ENCODE data around the gene SKI. TPM values are rescaled to one million over a fixed set of nuclear protein-coding genes. Genes with fewer than 3 reads are reported as not detected.

The SKI gene
- total and polyA plus RNA-seq, 9 of the 15 experiments (the other 6 are each of a cell fraction or from before 2014, with no cell fraction given), result 0.10 to 60.5 (median 4.6) TPM

DNA sequence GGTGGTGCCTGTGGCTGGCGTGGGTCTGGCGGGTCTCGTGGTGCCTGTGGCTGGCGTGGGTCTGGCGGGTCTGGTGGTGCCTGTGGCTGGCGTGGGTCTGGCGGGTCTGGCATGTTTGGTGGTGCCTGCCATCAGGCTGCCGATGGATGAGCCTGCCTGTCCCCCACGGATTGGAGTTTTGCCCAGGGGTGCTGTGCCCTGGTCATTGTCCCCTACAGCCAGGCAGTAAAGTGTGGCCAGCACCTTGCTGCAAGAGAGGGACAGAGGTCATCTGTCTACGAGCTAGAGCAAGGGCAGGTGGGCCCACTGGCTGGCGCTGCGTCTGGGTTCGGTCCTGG is 41.8 kb downstream of the SKI start:
- H3K27me3 ChIP-seq (ENCODE audit: control insufficient read depth in 2 of 2, insufficient read depth in 2 of 2, low read length in 2 of 2), result no peaks in the 10 kb centered on the region
- no peak overlapping the region for H3K27ac ChIP-seq (ENCODE audit: extremely low read depth, low read depth, low read length)
- peaks cover 17 to 71% of the 10 kb centered on the region in 2 experiments for H3K4me1 ChIP-seq (replicated peaks in 1 of 2; ENCODE audit: control insufficient read depth in 2 of 2, insufficient read depth in 2 of 2, low read length in 2 of 2)
- ChIA-PET POLR2A (no interaction called here), CTCF (ENCODE audit: low intra/inter-chr PET ratio) (no interaction called here)
- no peak overlapping the region for H3K4me3 ChIP-seq
- no peak for ATAC-seq
- no peaks in the 10 kb centered on the region for H3K9me3 ChIP-seq (replicated peaks; ENCODE audit: control insufficient read depth, insufficient read depth, low read depth, low read length)
- H3K36me3 ChIP-seq (ENCODE audit: control insufficient read depth, insufficient read depth, low read length), result no peaks in the 10 kb centered on the region
- 94% methylated on average over 10 of the region's 13 CpGs for WGBS (ENCODE audit: insufficient coverage, low coverage, missing lambda C conversion rate)
- no peak for DNase-seq (ENCODE audit: extremely low read depth in 1 of 4, low spot score in 3 of 4)
- H3K9ac ChIP-seq (ENCODE audit: insufficient read depth in 1 of 2, low read depth in 2 of 2, low read length in 2 of 2), result peak overlapping the region in 1 of 2 experiments; percentile 81; a peak in 1 of 4 replicates
- H3K9me1 ChIP-seq (ENCODE audit: control insufficient read depth, insufficient read depth, low read length), result peaks cover 23% of the 10 kb centered on the region
- TF ChIP-seq RNF2 (IDR thresholded peaks at IDR 0.05), result no peak
- no peak for TF ChIP-seq ATF7 (IDR thresholded peaks at IDR 0.05)
- no peak for TF ChIP-seq TCF7L2 (IDR thresholded peaks at IDR 0.05; ENCODE audit: low read depth, low read length)
- TF ChIP-seq, protein P1, sequence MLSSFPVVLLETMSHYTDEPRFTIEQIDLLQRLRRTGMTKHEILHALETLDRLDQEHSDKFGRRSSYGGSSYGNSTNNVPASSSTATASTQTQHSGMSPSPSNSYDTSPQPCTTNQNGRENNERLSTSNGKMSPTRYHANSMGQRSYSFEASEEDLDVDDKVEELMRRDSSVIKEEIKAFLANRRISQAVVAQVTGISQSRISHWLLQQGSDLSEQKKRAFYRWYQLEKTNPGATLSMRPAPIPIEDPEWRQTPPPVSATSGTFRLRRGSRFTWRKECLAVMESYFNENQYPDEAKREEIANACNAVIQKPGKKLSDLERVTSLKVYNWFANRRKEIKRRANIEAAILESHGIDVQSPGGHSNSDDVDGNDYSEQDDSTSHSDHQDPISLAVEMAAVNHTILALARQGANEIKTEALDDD (IDR thresholded peaks at IDR 0.05), result no peak
- TF ChIP-seq, protein P2, sequence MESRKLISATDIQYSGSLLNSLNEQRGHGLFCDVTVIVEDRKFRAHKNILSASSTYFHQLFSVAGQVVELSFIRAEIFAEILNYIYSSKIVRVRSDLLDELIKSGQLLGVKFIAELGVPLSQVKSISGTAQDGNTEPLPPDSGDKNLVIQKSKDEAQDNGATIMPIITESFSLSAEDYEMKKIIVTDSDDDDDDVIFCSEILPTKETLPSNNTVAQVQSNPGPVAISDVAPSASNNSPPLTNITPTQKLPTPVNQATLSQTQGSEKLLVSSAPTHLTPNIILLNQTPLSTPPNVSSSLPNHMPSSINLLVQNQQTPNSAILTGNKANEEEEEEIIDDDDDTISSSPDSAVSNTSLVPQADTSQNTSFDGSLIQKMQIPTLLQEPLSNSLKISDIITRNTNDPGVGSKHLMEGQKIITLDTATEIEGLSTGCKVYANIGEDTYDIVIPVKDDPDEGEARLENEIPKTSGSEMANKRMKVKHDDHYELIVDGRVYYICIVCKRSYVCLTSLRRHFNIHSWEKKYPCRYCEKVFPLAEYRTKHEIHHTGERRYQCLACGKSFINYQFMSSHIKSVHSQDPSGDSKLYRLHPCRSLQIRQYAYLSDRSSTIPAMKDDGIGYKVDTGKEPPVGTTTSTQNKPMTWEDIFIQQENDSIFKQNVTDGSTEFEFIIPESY (CRISPR knock-in tag; IDR thresholded peaks at IDR 0.05), result peak; percentile 98
- TF ChIP-seq, protein P3, sequence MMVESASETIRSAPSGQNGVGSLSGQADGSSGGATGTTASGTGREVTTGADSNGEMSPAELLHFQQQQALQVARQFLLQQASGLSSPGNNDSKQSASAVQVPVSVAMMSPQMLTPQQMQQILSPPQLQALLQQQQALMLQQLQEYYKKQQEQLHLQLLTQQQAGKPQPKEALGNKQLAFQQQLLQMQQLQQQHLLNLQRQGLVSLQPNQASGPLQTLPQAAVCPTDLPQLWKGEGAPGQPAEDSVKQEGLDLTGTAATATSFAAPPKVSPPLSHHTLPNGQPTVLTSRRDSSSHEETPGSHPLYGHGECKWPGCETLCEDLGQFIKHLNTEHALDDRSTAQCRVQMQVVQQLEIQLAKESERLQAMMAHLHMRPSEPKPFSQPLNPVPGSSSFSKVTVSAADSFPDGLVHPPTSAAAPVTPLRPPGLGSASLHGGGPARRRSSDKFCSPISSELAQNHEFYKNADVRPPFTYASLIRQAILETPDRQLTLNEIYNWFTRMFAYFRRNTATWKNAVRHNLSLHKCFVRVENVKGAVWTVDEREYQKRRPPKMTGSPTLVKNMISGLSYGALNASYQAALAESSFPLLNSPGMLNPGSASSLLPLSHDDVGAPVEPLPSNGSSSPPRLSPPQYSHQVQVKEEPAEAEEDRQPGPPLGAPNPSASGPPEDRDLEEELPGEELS (CRISPR knock-in tag; IDR thresholded peaks at IDR 0.05; ENCODE audit: borderline replicate concordance), result no peak
- TF ChIP-seq RBFOX2 (IDR thresholded peaks at IDR 0.05; ENCODE audit: low read depth, low read length), result 0 out of 2 replicates have a peak, but pooled peaks have one; percentile 16
- TF ChIP-seq ZNF551 (CRISPR knock-in tag; IDR thresholded peaks at IDR 0.05), result no peak
- TF ChIP-seq, protein P4, sequence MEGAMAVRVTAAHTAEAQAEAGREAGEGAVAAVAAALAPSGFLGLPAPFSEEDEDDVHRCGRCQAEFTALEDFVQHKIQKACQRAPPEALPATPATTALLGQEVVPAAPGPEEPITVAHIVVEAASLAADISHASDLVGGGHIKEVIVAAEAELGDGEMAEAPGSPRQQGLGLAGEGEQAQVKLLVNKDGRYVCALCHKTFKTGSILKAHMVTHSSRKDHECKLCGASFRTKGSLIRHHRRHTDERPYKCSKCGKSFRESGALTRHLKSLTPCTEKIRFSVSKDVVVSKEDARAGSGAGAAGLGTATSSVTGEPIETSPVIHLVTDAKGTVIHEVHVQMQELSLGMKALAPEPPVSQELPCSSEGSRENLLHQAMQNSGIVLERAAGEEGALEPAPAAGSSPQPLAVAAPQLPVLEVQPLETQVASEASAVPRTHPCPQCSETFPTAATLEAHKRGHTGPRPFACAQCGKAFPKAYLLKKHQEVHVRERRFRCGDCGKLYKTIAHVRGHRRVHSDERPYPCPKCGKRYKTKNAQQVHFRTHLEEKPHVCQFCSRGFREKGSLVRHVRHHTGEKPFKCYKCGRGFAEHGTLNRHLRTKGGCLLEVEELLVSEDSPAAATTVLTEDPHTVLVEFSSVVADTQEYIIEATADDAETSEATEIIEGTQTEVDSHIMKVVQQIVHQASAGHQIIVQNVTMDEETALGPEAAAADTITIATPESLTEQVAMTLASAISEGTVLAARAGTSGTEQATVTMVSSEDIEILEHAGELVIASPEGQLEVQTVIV (CRISPR knock-in tag; IDR thresholded peaks at IDR 0.05; ENCODE audit: borderline replicate concordance), result no peak
- TF ChIP-seq, protein P5, sequence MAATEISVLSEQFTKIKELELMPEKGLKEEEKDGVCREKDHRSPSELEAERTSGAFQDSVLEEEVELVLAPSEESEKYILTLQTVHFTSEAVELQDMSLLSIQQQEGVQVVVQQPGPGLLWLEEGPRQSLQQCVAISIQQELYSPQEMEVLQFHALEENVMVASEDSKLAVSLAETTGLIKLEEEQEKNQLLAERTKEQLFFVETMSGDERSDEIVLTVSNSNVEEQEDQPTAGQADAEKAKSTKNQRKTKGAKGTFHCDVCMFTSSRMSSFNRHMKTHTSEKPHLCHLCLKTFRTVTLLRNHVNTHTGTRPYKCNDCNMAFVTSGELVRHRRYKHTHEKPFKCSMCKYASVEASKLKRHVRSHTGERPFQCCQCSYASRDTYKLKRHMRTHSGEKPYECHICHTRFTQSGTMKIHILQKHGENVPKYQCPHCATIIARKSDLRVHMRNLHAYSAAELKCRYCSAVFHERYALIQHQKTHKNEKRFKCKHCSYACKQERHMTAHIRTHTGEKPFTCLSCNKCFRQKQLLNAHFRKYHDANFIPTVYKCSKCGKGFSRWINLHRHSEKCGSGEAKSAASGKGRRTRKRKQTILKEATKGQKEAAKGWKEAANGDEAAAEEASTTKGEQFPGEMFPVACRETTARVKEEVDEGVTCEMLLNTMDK (IDR thresholded peaks at IDR 0.05; ENCODE audit: borderline replicate concordance, insufficient read depth, low read depth, low read length, poor library complexity, severe bottlenecking), result no peak
- no peak overlapping the region for H3K4me2 ChIP-seq (ENCODE audit: insufficient read depth, low read length)
- no TSS peak for BruUV-seq (replicated peaks)
- intact Hi-C loops (cut with micrococcal nuclease) (no loop called here), in situ Hi-C loops (cut with MboI) (no loop called here)
- H2AFZ ChIP-seq (ENCODE audit: low read depth, low read length), result no peak overlapping the region
- peaks cover 97% of the 10 kb centered on the region for H3K79me2 ChIP-seq (ENCODE audit: control insufficient read depth, insufficient read depth, low read length)
- peaks cover 53% of the 10 kb centered on the region for H4K20me1 ChIP-seq (replicated peaks; ENCODE audit: control insufficient read depth, insufficient read depth, low read length)
- FAIRE-seq, result no peak

Data from K562 (cell line).